GM18519 (cell line): ENCODE measurements around the gene ZNF277.

Experiments used
- ATAC-seq: cut with Tn5 transposase; IDR thresholded peaks from one replicate; pipeline ENCODE4 v1.9.1; 2021; ENCODE audit warnings: mild to moderate bottlenecking, moderate library complexity; ENCODE audit not compliant: unreplicated experiment, low FRiP score

The ZNF277 gene

GRCh38 chr7:112183266-112183665 is 23.2 kb upstream of the ZNF277 start:
- no peak for ATAC-seq

- ATAC-seq: no peak
Observed at GRCh38 chr7:112184455-112184854, 22.0 kb upstream of the ZNF277 start.

- ATAC-seq: no peak
Observed at GRCh38 chr7:112185005-112185834, 21.3 kb upstream of the ZNF277 start.

- no peak for ATAC-seq
Observed at GRCh38 chr7:112186300-112186699, 20.2 kb upstream of the ZNF277 start.

GRCh38 chr7:112188257-112188656 is 18.2 kb upstream of the ZNF277 start:
- ATAC-seq: no peak

- no peak for ATAC-seq
Observed at GRCh38 chr7:112189691-112190090, 16.8 kb upstream of the ZNF277 start.

GRCh38 chr7:112190120-112190519 is 16.4 kb upstream of the ZNF277 start:
- no peak for ATAC-seq

- ATAC-seq: no peak
Observed at GRCh38 chr7:112192236-112193154, 14.0 kb upstream of the ZNF277 start.

GRCh38 chr7:112193915-112194502 is 12.5 kb upstream of the ZNF277 start:
- no peak for ATAC-seq

- no peak for ATAC-seq
Observed at GRCh38 chr7:112195717-112196116, 10.8 kb upstream of the ZNF277 start.

- ATAC-seq: no peak
Observed at GRCh38 chr7:112197322-112197721, 9.2 kb upstream of the ZNF277 start.

- no peak for ATAC-seq
Observed at GRCh38 chr7:112199035-112199655, 7.3 kb upstream of the ZNF277 start.

GRCh38 chr7:112199672-112200071 is 6.8 kb upstream of the ZNF277 start:
- no peak for ATAC-seq

- ATAC-seq: no peak
Observed at GRCh38 chr7:112201411-112201810, 5.1 kb upstream of the ZNF277 start.

GRCh38 chr7:112201839-112202238 is 4.7 kb upstream of the ZNF277 start:
- no peak for ATAC-seq

- ATAC-seq: no peak
Observed at GRCh38 chr7:112202816-112203215, 3.7 kb upstream of the ZNF277 start.

- ATAC-seq: no peak
Observed at GRCh38 chr7:112203365-112203739, 3.1 kb upstream of the ZNF277 start.

- no peak for ATAC-seq
Observed at GRCh38 chr7:112204499-112205342, 1.8 kb upstream of the ZNF277 start.

- ATAC-seq: no peak
Observed at GRCh38 chr7:112205343-112206237, 905 bp upstream of the ZNF277 start.
